T-helper 1 cell treated with Interleukin-12 subunit alpha and Interleukin-12 subunit beta and Interleukin-4 antibody, amounts not matched to agents 30 ng/mL and 1 ng/mL, for 36 hours (primary cell): ENCODE measurements around the gene HDAC7. TPM values are rescaled to one million over a fixed set of nuclear protein-coding genes. Genes with fewer than 3 reads are reported as not detected.

Source experiments
- intact Hi-C: fragments of 100-400 bp; cut with micrococcal nuclease; formaldehyde crosslinking; loops from one replicate; pipeline ENCODE4 v1.15.1; 2024
- total RNA-seq: library from RNA; stranded (reverse); gene quantifications from 2 replicates; pipeline ENCODE4 v1.2.3, GENCODE V29; 2022

Gene HDAC7
- total RNA-seq, 1 donor from 2014 or later: 214 TPM

DNA sequence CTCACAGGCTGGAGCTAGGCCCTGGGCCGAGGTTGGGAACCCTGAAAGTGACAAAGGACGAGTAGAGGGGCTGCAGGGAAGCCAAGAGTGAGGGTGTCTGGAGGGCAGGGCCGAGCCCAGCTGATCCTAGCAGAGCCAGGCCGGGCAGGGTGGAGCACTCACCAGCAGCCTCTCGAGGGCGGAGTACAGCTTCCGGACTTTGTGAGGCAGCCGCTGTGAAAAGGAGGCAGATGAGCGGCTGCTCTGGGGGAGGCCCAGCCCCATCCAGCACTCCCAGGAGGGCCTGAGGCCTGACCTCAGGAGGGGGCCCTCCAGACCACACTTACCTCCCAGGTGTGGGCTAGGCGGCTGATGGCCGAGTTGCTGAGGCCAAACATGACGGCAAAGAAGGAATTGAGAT is 79.7 kb downstream of the HDAC7 start:
- intact Hi-C loops: no loop called here

- intact Hi-C loops: no loop called here
These were observed 80.4 kb downstream of the HDAC7 start for GRCh38 chr12:47739297-47739696.

DNA sequence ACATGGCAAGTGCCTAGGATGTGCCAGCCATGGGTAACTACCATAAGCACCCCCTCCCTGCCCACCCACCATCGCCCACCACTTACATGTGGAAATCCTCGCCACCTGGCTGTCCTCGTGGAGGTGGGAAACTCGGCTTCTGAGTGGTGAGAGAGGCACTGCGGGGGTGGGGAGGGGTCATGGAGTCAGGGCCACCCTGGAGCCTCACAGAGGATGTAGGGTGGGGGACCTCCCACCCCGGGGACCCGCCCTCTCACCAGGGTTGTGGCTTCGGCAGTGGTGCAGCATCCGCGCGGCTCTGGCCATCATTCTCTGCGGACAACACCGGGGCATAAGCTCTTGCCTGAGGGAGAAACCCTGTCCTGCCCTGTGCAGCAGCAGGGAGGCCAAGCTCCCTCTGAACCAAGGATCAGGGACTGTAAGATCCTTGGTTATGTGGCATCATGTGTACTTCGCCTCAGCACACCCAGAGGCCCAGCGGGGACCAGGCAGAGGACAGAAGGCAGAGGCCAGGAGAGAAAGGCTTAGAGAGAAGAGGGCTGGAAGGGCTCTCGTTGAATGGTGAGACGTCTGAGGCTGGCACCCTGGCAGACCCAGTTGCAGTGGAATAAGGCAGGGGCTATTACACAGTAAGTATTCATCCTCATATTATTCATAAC is 81.6 kb downstream of the HDAC7 start:
- intact Hi-C loops: no loop called here

DNA sequence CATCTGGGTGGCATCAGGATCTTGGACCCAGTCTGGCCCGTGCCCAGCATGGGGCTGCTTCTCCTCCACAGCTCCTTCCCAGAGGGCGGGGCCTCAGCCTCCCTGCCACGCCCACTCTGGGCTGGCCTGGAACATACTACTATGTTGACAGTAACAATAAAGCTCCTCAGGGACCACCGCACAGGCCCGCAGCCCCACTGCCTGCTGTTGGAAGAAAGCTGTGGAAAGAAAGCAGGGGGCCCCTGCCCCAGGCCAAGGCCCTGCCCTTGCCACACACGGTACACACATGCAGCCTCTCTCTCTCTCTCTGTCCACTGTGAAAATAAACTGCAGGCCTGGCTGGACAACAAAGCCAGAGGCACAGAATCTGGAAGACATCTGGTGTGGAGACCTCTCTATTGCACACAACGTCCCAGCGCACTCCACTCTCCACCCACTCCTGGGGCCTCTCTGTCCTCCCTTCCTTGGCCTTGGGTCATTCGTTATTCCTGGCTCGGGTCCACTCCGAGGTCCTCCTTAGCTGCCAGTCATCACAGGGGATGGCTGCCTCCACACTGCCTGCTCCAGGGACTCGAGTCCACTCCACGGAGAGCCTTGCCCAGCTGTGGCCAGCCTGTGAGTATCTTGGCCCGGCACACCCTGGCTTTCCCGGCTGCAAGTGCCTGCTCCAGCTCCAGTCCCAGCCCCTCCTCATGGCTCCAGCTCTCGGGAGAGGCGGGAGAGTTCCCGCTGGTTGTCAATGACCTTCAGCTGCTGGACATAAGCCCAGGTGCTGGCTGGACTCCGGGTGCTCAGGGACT is 82.6 kb downstream of the HDAC7 start:
- intact Hi-C loops: no loop called here

DNA sequence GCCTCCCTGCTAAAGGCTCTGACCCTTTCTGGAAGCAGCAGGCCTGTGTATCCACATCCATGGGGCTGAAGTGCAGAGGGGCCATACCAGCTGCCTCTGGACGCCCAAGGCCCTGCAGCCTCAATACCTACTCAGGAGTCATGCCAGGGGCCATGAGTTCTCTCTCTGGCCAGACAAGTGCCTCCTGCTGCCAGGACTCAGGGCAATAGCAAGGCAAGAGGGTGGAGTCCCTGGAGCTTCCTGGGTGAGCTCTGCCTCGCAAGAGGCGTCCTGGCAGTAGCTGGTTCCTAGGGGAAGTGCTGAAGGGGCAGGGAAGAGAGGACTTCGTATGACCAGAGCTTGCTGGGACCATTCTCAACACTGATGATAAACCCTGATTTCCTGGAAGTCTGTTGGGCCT is 83.5 kb downstream of the HDAC7 start:
- intact Hi-C loops: no loop called here

GRCh38 chr12:47735649-47736048 is 84.1 kb downstream of the HDAC7 start:
- intact Hi-C loops: no loop called here

DNA sequence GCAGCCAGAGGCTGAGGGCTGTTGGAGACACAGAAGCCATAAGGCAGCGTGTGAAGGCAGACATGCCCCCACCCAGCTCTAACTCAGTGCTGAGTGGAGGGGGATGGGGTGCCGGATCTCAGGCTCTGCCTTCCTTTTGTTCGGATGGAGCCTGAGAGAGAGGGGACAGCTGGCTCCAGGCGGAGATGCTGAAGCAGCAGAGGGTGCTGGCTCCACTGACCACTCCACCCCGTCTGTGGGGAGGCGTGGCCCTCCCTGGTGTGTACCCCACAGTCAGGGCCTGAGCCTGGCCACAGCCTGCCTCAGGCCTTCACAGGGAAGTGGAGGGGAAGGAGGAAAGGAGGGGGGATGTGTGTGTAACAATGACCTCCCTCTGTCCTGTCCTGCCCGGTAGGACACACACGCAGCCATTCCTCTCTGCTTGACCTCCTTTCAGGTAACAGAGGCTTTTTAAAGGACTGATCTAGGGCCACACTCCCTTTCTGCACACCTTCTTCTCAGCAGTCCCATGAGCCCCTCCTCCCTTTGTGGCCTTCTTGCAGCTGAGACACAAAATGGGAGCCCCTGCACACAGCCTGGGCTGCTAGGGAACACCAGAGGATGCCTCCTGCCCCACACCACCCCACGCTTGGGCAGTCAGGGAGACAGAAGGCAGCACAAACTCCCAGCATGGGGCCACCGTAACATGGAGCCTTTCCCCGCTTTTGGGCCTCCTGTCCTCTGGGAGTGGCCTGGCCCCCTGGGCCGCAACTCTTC is 84.8 kb downstream of the HDAC7 start:
- intact Hi-C loops: no loop called here

DNA sequence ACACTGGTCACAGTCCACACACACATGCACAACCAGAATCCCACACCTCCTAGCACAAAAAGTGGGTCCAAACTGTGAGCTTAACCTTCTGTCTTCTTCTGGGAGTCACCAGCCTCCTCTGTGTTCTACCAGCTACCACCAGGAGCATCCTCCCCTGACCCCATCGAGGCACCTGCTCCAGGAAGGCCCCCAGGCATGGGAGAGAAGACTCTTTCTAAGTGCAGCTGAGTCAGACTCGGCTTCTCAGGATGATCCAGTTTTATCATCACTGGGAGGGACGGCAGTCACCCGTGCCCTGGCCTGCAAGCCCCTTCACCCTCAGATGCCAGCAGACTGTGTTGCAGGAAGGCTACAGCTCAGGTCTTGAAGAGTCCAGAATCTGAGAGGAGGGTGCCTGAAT is 86.6 kb downstream of the HDAC7 start:
- intact Hi-C loops: no loop called here

Other genes with a start within 250 kb of the HDAC7 start
- 44.3 and 44.8 TPM in 2 replicates for gene RPAP3, start 113.9 kb downstream of the HDAC7 start, total RNA-seq
- gene ENDOU, start 94.4 kb downstream of the HDAC7 start, total RNA-seq: not detected in 2 replicates
- gene RAPGEF3, start 61.0 kb downstream of the HDAC7 start, total RNA-seq: 0.56 and 1.1 TPM in 2 replicates
- gene SLC48A1, start 46.7 kb downstream of the HDAC7 start, total RNA-seq: 10.5 and 10.7 TPM in 2 replicates
- 103 and 105 TPM in 2 replicates for gene VDR, start 85.1 kb upstream of the HDAC7 start, total RNA-seq
- gene TMEM106C, start 143.7 kb upstream of the HDAC7 start, total RNA-seq: 103 and 106 TPM in 2 replicates
- gene COL2A1, start 184.6 kb upstream of the HDAC7 start, total RNA-seq: not detected in 2 replicates